Adrenal gland (tissue), 5 donors: ENCODE results near the gene C1QTNF9.

Experiments
- POLR2A ChIP-seq, 2 donors: fragments of 450-650 bp; IDR thresholded peaks; one replicate each; pipeline ENCODE4 v1.6.1; 2017; ENCODE audit warnings: antibody characterized with exemption in 2 of 2, mild to moderate bottlenecking in 2 of 2, moderate library complexity in 1 of 2
- TF ChIP-seq, protein P1 (sequence below), 6 experiments: fragments of 450-650 bp in 4 of 6; fragments of 200-600 bp in 2 of 6; sonication (generic) in 1 of 6; IDR thresholded peaks; 1 replicate in 5 of 6; 2 replicates in 1 of 6; pipeline versions ENCODE4 v1.5.1 to v1.8.0; 2016 to 2021; ENCODE audit warnings: antibody characterized with exemption in 6 of 6, mild to moderate bottlenecking in 2 of 6, moderate library complexity in 1 of 6
- donor health status: DM: no; HTN: no; CAD: no.

DNA sequence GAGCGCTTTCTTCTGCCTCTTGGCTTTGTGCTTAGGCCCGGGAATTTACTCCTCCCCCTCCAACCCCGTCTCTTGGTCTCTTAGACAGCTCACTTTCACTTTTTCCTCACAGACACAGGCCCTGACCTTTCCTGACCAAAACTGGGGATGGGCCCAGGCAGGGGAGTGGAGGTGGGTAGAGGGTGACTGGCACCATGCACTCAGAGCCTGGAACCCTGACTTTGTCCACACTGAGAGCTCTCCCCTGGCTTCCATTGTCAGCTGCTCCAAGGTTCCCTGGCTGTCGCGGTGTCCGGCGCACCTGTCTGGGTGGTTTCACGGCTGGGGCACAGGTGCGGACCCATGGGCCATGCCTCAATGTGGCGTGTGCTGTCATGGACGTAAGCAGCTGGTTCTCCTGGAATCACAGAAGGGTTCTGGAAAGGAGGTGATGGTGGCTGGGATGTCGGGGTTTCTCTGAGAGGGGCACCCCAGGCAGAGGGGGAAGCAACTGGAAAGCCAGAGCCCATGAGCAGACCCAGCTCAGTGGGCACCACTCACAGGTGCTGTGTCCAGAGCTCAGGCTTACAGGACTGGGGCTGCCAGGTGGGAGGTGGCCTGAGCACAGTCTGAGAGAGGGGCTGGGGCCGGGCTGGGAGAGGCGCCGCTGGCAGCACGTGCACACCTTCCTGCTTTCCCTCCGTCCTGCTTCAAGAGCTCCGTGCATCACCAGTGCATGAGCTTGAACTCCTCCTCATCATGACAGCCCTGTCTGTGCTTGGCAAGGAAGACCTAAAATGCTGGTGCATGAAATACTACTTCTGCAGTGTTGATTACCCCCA, 28.0 kb upstream of the C1QTNF9 start:
- TF ChIP-seq, protein P1, sequence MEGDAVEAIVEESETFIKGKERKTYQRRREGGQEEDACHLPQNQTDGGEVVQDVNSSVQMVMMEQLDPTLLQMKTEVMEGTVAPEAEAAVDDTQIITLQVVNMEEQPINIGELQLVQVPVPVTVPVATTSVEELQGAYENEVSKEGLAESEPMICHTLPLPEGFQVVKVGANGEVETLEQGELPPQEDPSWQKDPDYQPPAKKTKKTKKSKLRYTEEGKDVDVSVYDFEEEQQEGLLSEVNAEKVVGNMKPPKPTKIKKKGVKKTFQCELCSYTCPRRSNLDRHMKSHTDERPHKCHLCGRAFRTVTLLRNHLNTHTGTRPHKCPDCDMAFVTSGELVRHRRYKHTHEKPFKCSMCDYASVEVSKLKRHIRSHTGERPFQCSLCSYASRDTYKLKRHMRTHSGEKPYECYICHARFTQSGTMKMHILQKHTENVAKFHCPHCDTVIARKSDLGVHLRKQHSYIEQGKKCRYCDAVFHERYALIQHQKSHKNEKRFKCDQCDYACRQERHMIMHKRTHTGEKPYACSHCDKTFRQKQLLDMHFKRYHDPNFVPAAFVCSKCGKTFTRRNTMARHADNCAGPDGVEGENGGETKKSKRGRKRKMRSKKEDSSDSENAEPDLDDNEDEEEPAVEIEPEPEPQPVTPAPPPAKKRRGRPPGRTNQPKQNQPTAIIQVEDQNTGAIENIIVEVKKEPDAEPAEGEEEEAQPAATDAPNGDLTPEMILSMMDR (IDR thresholded peaks at IDR 0.05), result no peak
- no peak for TF ChIP-seq POLR2A (IDR thresholded peaks at IDR 0.05)
